Gastrocnemius medialis (tissue), 4 donors: ENCODE data around the gene ADAM17.

Experiments used
- POLR2A ChIP-seq, 2 donors: fragments of 450-650 bp; IDR thresholded peaks; one replicate each; pipeline ENCODE4 v1.6.1; 2017; ENCODE audit warnings: antibody characterized with exemption in 2 of 2, mild to moderate bottlenecking in 2 of 2, moderate library complexity in 2 of 2
- TF ChIP-seq, protein P1 (sequence below), 5 experiments: fragments of 450-650 bp in 3 of 5; fragments of 200-600 bp in 2 of 5; sonication (generic) in 2 of 5; IDR thresholded peaks in 4 of 5; conservative IDR thresholded peaks in 1 of 5; 1 replicate in 4 of 5; 2 replicates in 1 of 5; pipeline ENCODE4 v1.5.1; 2016 to 2019; ENCODE audit warnings: antibody characterized with exemption in 5 of 5, mild to moderate bottlenecking in 3 of 5, moderate library complexity in 3 of 5

DNA sequence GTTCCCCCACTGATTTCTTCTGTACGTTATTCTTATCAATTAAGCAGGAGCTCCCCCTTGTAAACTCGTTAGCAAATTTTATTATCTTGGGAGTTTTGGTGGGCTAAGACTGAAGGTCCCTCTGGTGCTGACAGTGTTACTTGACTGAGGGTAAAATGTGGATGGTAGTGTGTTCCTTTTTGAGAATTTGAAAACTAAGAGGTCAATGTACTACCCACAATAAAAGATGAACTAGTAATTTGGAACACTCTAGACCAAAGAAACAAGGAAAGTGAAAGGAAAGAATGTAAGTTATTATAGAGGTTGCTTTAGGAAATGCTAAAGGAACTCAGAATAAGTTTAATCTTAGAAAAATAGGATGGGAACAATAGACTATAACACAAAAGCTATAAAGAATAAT is 40.1 kb upstream of the ADAM17 start:
- TF ChIP-seq, protein P1, sequence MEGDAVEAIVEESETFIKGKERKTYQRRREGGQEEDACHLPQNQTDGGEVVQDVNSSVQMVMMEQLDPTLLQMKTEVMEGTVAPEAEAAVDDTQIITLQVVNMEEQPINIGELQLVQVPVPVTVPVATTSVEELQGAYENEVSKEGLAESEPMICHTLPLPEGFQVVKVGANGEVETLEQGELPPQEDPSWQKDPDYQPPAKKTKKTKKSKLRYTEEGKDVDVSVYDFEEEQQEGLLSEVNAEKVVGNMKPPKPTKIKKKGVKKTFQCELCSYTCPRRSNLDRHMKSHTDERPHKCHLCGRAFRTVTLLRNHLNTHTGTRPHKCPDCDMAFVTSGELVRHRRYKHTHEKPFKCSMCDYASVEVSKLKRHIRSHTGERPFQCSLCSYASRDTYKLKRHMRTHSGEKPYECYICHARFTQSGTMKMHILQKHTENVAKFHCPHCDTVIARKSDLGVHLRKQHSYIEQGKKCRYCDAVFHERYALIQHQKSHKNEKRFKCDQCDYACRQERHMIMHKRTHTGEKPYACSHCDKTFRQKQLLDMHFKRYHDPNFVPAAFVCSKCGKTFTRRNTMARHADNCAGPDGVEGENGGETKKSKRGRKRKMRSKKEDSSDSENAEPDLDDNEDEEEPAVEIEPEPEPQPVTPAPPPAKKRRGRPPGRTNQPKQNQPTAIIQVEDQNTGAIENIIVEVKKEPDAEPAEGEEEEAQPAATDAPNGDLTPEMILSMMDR (IDR thresholded peaks at IDR 0.05 in 4 of 5, conservative IDR thresholded peaks at IDR 0.05 in 1 of 5) = no peak
- TF ChIP-seq POLR2A (IDR thresholded peaks at IDR 0.05) = no peak
